Keratinocyte (primary cell): ENCODE data around the gene PDE9A. TPM values are rescaled to one million over a fixed set of nuclear protein-coding genes. Genes with fewer than 3 reads are reported as not detected.
A peak's percentile ranks its signal among the peaks of the same experiment; 100 is the strongest.

Source experiments
- DNase-seq: peaks from one replicate; pipeline ENCODE4 v3.0.0-alpha.2; 2011; ENCODE audit warnings: low read depth, missing footprints, low spot score
- FAIRE-seq: peaks from 2 replicates; lab custom pipeline; 2011; peaks lifted over from hg19 to GRCh38; lab: Jason Lieb, UNC
- H2AFZ ChIP-seq: 2 replicates; pipeline ENCODE4 v1.6.0; 2012; ENCODE audit warnings: low read length, control low read depth, inconsistent platforms; ENCODE audit not compliant: control insufficient read depth
- H3K27ac ChIP-seq: 2 replicates; pipeline ENCODE4 v1.5.1; 2011; ENCODE audit warnings: low read length; ENCODE audit not compliant: control insufficient read depth, insufficient read depth
- H3K27me3 ChIP-seq: 3 replicates; pipeline ENCODE4 v1.6.0; 2011; ENCODE audit warnings: low read length; ENCODE audit not compliant: control insufficient read depth, insufficient read depth; ENCODE audit errors: extremely low read depth
- H3K36me3 ChIP-seq, 2 experiments: 2 replicates in 1 of 2; 3 replicates in 1 of 2; pipeline ENCODE4 v1.5.1; 2011; ENCODE audit warnings: low read length in 2 of 2, mild to moderate bottlenecking in 1 of 2; ENCODE audit not compliant: control insufficient read depth in 2 of 2, insufficient read depth in 2 of 2; ENCODE audit errors: extremely low read depth in 1 of 2
- H3K4me1 ChIP-seq: 3 replicates; pipeline ENCODE4 v1.5.1; 2011; ENCODE audit warnings: low read length; ENCODE audit not compliant: control insufficient read depth, insufficient read depth; ENCODE audit errors: extremely low read depth
- H3K4me2 ChIP-seq: 3 replicates; pipeline ENCODE4 v1.6.0; 2011; ENCODE audit warnings: low read depth, low read length; ENCODE audit not compliant: control insufficient read depth, insufficient read depth; ENCODE audit errors: extremely low read depth
- H3K4me3 ChIP-seq, 3 experiments: fragments of 200-600 bp in 1 of 3; sonication (generic) in 1 of 3; 2 replicates in 2 of 3; 3 replicates in 1 of 3; pipeline ENCODE4 v1.5.1; 2011 to 2016; ENCODE audit warnings: low read length in 3 of 3, mild to moderate bottlenecking in 3 of 3, control low read depth in 2 of 3, inconsistent platforms in 1 of 3, low read depth in 1 of 3, mixed read lengths in 1 of 3, mixed run types in 1 of 3, moderate library complexity in 1 of 3; ENCODE audit not compliant: control insufficient read depth in 2 of 3, insufficient read depth in 2 of 3; ENCODE audit errors: extremely low read depth in 1 of 3
- H3K79me2 ChIP-seq: 2 replicates; pipeline ENCODE4 v1.6.0; 2012; ENCODE audit warnings: low read length; ENCODE audit not compliant: control insufficient read depth, insufficient read depth
- H3K9ac ChIP-seq: 3 replicates; pipeline ENCODE4 v1.6.0; 2011; ENCODE audit warnings: low read length; ENCODE audit not compliant: control insufficient read depth, insufficient read depth; ENCODE audit errors: extremely low read depth
- H3K9me1 ChIP-seq: 3 replicates; pipeline ENCODE4 v1.6.0; 2011; ENCODE audit warnings: low read length; ENCODE audit not compliant: control insufficient read depth, insufficient read depth; ENCODE audit errors: extremely low read depth
- H3K9me3 ChIP-seq: 2 replicates; pipeline ENCODE4 v1.5.1; 2012; ENCODE audit warnings: low read depth, low read length; ENCODE audit not compliant: control insufficient read depth
- H4K20me1 ChIP-seq: 3 replicates; pipeline ENCODE4 v1.6.0; 2011; ENCODE audit warnings: low read length; ENCODE audit not compliant: control insufficient read depth, insufficient read depth; ENCODE audit errors: extremely low read depth
- EZH2 ChIP-seq: IDR thresholded peaks from one replicate; pipeline ENCODE4 v1.6.1; 2012; ENCODE audit warnings: inconsistent platforms, mild to moderate bottlenecking, low read length, moderate library complexity
- dilution Hi-C: fragments of 300-500 bp; cut with MboI; formaldehyde crosslinking; loops from one replicate; pipeline ENCODE4 v1.7.0; 2020; ENCODE audit warnings: low sequenced_read_pairs; ENCODE audit not compliant: extremely low pct_ligation_motif_present
- polyA plus RNA-seq, 5 experiments: library from polyadenylated mRNA; depleted of rRNA in 3 of 5; stranded (reverse) in 3 of 5; stranded (forward) in 1 of 5; unstranded in 1 of 5; fragments of >200 nt; gene quantifications; 1 replicate in 1 of 5; 2 replicates in 3 of 5; 3 replicates in 1 of 5; pipeline versions ENCODE4 v1.2.1 to v1.2.3, GENCODE V29; 2011 to 2012; ENCODE audit warnings: missing spikeins in 2 of 5, low read depth in 1 of 5, low replicate concordance in 1 of 5
- TF ChIP-seq, protein P1 (sequence below), 3 experiments: IDR thresholded peaks in 1 of 3; conservative IDR thresholded peaks in 1 of 3; optimal IDR thresholded peaks in 1 of 3; 2 replicates in 2 of 3; 3 replicates in 1 of 3; pipeline versions ENCODE3 to v1.5.1; 2011; ENCODE audit warnings: low read length in 3 of 3, mild to moderate bottlenecking in 3 of 3, moderate library complexity in 2 of 3, control low read depth in 1 of 3, inconsistent platforms in 1 of 3; ENCODE audit not compliant: insufficient read depth in 2 of 3; ENCODE audit errors: extremely low read depth in 1 of 3

The PDE9A gene
- polyA plus RNA-seq, 1 donor (not counting 4 experiments of a cell fraction or from before 2014, with no cell fraction given): 0.13 TPM

DNA sequence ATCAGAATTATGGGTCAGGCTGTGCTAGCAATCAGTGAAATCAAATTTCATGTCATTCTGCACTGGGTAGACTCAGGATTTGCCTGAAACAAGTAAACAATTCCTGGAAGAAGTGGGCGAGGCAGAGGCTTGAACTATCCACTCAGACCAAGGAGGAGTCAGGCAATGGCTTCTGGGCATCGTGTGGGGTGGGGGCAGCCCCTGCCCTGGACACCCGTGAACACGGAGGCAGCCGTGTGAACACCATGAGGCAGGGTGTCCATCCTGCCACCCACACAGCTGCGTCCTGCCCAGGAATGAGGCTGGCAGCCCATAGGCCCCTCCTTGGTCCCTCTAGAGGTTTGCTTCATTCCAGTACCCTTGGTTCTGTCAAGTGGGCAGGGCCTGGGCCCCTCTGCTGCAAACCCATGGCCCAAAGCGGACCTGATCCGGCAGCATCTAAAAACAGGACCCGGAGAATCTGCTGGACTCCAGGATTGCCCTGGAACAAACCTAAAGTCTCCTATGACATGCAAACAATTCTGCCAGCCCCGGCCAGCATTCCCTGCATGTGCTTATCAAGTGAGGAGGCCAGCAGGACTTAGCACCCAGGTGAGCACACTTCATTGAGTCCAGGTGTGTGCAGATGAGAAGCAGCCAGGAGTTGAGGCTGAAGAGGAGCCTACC is 69.5 kb downstream of the PDE9A start:
- no peak overlapping the region for H3K9ac ChIP-seq
- FAIRE-seq (no peak), DNase-seq (no peak)
- no peaks in the 10 kb centered on the region for H3K9me3 ChIP-seq
- H3K27me3 ChIP-seq: no peaks in the 10 kb centered on the region
- no peaks in the 10 kb centered on the region for H3K9me1 ChIP-seq
- H4K20me1 ChIP-seq: no peaks in the 10 kb centered on the region
- H3K27ac ChIP-seq: no peak overlapping the region
- no peak overlapping the region for H3K4me2 ChIP-seq
- H3K36me3 ChIP-seq: no peaks in the 10 kb centered on the region
- dilution Hi-C loops: no loop called here
- no peak for TF ChIP-seq EZH2
- TF ChIP-seq, protein P1, sequence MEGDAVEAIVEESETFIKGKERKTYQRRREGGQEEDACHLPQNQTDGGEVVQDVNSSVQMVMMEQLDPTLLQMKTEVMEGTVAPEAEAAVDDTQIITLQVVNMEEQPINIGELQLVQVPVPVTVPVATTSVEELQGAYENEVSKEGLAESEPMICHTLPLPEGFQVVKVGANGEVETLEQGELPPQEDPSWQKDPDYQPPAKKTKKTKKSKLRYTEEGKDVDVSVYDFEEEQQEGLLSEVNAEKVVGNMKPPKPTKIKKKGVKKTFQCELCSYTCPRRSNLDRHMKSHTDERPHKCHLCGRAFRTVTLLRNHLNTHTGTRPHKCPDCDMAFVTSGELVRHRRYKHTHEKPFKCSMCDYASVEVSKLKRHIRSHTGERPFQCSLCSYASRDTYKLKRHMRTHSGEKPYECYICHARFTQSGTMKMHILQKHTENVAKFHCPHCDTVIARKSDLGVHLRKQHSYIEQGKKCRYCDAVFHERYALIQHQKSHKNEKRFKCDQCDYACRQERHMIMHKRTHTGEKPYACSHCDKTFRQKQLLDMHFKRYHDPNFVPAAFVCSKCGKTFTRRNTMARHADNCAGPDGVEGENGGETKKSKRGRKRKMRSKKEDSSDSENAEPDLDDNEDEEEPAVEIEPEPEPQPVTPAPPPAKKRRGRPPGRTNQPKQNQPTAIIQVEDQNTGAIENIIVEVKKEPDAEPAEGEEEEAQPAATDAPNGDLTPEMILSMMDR (optimal IDR thresholded peaks at IDR 0.05 in 1 of 3, IDR thresholded peaks at IDR 0.05 in 1 of 3, conservative IDR thresholded peaks at IDR 0.05 in 1 of 3; ENCODE audit: extremely low read depth in 1 of 3, insufficient read depth in 2 of 3, low read length in 3 of 3): no peak
- no peaks in the 10 kb centered on the region for H3K79me2 ChIP-seq
- no peak overlapping the region for H2AFZ ChIP-seq
- H3K4me3 ChIP-seq: no peak overlapping the region
- H3K4me1 ChIP-seq: peaks cover 7% of the 10 kb centered on the region

DNA sequence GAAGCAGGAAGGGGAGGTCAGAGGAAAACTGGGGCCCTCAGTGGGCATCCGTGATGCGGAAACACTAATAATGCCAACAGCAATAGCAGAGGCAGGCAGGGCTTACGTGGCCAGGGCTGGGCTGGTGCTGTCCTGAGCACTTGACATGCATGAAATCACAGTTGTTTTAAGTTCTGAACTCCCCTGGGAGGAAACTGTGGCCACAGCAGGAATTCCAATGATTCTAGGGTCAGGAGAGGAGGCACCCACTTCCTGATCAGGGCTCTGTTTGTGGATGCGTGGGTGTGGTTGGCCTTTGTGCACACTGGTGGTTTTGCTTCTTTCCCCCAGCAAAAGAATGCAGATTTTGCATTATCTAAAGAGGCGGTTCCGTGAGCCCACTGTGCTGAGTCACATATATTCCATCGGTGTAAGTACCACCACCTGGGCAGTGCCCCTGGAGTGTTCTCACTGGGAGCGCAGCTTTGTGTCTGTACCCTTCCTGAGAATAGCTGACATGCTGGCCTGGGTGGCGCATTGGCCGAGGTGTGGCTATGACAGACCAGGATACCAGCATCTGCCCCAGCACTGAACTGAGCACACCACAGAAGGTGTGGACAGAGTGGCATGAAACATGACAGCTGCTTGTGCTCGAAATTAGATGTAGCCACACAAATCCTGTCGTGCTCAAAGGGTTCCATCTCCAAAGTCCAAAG is 71.0 kb downstream of the PDE9A start:
- Histone ChIP-seq H3K27ac (no peak overlapping the region), H3K36me3 (no peaks in the 10 kb centered on the region), H3K9me3 (no peaks in the 10 kb centered on the region), H3K4me3 (no peak overlapping the region), H3K79me2 (no peaks in the 10 kb centered on the region), H3K27me3 (no peaks in the 10 kb centered on the region), H3K9ac (no peak overlapping the region), H3K4me1 (peaks cover 7% of the 10 kb centered on the region), H2AFZ (peak overlapping the region; percentile 21), H3K4me2 (peak overlapping the region; percentile 26), H3K9me1 (no peaks in the 10 kb centered on the region), H4K20me1 (no peaks in the 10 kb centered on the region)
- DNase-seq (no peak), FAIRE-seq (no peak)
- dilution Hi-C loops: no loop called here
- TF ChIP-seq EZH2: no peak
- TF ChIP-seq, protein P1 (optimal IDR thresholded peaks at IDR 0.05 in 1 of 3, IDR thresholded peaks at IDR 0.05 in 1 of 3, conservative IDR thresholded peaks at IDR 0.05 in 1 of 3; ENCODE audit: extremely low read depth in 1 of 3, insufficient read depth in 2 of 3, low read length in 3 of 3): no peak
